ENCODE data around the gene CDC40.

Gene CDC40

GRCh38 chr6:110180228-110181008 is at the start of gene CDC40:
CDC40 (plus strand) TSS chr6:110180427; CDS start chr6:110180445, 18 bp downstream.
- DNase-seq = peak; percentile 66

DNA sequence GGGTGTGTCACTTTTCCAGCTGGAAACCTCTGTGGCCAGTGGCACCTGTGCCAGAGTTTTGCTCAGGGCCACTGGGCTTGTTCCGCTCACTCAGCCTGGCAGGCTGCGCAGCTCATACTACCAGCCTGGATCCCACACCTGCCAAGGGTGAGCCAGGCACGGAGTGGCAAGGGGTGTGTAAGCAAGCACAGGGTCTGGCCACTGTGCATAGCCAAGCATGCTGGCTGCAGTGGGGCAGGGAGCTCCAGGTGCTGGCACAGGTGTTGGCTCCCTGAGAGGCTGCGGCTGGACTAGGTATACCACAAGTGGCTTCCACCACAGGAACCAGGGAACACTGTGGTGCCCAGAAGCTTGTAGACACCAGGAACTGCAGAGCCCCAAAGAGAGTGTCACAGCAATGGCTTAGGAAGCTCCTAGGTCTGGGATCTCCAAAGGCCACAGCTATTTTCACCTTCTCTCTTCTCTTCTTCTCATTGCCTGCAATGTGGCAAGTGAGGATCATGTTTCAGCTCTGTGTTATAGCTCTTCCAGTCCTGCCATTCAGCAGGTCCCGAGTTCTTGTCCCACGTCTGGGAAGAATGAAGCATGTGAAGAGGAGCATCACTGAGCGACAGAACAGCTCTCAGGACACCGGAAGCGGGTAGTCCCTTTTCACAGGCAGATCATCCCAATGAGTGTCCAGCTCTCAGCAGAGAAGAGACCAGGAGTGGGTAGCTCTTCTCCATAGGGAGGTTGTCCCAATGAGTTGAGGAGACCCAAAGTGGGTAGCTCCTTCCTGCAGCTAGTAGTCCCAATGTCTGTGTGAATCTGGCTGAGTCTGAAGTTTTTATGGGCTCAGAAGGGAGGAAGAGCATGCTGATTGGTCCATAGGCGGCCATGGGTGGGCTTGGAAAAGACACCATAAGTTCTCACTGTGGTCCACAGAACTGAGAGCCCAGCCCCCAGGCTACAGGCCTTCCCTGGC is 42.0 kb upstream of the CDC40 start:
- DNase-seq = no peak

- DNase-seq = no peak
These were observed 41.2 kb upstream of the CDC40 start for GRCh38 chr6:110139052-110139451.

- no peak for DNase-seq
These were observed 39.6 kb upstream of the CDC40 start for GRCh38 chr6:110140650-110141049.

DNA sequence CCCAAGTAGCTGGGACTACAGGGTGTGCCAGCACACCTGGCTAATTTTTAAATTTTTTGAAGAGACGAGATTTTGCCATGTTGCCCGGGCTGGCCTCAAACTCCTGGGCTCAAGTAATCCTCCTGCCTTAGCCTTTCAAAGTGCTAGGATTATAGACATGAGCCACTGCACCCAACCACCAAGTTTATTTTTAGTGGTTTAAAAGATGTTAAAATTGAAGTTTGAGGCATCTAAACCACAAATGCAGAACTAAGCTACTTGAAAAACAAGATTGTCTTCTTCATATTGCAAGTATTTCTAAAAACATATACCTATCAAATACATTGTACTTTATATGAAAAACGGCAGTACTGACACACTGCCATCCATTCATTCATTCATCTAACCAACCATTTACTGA is 32.4 kb upstream of the CDC40 start:
- no peak for DNase-seq

- DNase-seq = no peak
These were observed 21.7 kb upstream of the CDC40 start for GRCh38 chr6:110158479-110158878.

- DNase-seq = no peak
These were observed 10.1 kb upstream of the CDC40 start for GRCh38 chr6:110170081-110170480.

DNA sequence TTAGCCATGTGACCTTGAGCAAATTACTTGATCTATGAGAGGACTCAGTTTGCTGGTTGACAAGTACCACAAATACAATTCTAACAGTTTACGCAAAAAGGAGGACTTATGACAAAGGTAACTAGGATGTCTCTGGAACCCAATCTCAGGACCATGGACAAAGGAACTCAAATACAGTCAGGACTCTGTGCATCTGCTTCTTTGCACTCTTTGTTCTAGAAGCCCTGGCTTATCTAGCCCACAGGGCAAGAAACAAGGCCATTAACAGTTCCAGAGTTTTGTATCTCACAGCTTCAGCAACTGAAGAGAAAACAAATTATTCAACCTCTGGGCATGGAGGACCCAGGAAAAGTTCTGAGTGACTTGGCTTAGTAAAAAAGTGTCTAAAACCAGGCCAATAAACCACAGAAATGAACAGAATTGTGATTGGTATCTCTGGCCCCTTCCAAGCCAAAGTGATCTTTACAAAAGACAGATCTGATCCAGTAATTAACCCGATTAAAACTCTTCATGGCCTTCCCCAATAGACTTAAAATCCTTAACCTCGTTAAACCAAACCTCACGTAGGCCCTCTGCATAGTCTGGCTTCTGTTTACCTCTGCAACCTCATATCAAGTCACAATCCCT is 6.6 kb upstream of the CDC40 start:
- no peak for DNase-seq

DNA sequence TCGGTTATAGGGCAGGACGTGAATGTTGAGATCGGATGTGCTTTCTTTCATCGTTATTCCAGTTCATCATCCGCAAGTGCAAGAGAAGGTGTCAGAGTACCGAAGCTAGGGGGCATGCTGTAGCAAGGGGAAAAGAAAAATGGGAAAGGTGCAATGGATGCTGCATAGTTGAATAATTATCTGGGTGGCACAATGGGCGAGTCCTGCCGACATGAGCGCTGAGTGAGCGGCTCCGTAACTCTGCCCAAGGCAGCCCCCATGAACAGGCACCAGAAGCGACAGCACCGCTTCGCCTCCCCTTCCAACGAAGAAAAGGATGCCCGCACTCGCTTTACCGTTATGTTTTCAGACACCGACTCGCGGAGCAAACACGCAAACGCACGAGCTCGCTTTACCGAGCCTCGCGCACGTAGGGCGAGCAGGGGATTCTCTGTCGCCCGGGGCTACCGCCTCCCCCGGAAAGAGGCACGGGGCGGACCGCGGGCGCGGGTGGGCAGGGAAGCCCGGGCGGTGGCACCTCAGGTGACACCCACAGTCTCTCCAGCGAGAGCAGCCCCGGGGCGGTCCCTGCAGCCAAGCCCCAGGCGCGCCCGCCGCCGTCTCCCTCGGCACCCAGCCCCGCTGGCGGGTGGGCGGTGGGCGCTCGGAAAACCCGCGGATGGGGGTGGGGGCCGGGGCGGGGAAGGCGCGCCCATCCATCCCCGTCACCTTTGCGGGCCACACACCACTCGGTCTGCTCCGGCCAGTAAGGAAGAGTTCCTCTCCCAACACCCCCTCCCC is 1.4 kb upstream of the CDC40 start:
- DNase-seq = peak; percentile 69

GRCh38 chr6:110179406-110180227 is 610 bp upstream of the CDC40 start, which contains the start of gene WASF1:
WASF1 (minus strand) TSS chr6:110179670; CDS start chr6:110127601, 52,069 bp downstream.
- peak; percentile 92 for DNase-seq

DNA sequence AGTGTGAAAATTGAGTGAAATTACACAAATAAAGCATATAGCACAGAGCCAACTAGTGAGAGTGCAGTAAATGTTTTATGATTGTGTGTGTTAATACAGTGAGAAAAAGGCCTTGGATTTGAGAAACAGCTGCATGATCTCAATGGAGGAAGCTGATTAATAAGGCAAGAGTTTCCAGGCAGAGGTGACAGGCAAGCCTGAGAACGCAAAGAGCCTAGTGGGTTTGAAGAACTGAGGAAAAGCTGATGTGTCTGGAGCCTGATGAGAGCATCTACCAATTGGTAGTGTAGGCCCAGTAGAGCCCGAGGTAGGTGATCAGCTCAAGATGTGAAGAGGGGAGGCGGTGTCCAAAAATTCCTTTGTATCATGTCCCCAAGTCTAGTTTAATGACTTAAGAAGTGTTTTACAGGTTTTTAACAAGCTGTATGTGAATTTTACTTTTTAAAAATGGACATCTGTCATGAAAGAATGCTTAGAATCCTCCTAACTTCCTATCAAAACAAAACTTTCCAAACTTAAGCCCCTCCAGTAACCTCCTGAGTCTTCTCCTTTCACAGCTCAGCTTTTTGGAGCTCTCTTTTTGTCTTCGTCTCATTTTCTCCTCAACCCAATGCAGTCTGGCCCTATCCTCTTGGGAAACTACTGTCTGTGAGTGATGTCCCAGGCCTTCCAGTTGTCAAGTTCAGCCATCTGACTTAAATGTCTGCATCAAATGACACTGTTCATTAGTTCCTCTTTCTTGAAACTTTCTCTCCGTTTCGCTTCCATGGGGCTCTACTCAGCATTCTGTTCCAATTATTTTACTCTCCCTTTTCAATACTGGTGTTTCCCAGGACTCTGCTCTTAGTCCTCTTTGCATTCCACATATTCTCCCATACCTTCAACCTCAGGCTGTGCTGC is 1.2 kb downstream of the CDC40 start:
- no peak for DNase-seq

GRCh38 chr6:110183292-110183885 is 3.2 kb downstream of the CDC40 start:
- DNase-seq = no peak

- DNase-seq = no peak
These were observed 5.7 kb downstream of the CDC40 start for GRCh38 chr6:110185879-110186278.

DNA sequence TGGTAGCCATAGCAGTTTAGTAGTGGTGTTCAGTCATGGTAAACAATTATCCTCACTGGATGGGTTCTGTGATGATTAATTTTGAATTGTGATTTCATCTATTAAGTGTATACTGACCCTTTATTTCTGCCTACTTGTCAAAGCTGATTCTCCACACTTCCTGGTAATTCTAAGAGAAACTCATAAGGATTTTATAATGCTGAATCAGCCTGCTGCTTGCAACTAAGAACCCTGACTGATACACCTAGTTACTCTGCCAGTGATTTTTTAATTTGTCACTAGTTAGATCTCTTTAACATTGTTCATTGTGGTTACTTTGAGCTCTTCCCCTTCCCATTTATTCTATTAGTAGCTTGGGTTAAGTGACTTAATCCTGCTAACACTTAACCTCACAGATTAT is 8.6 kb downstream of the CDC40 start:
- no peak for DNase-seq

- DNase-seq = no peak
These were observed 10.5 kb downstream of the CDC40 start for GRCh38 chr6:110190726-110191125.

- no peak for DNase-seq
These were observed 11.2 kb downstream of the CDC40 start for GRCh38 chr6:110191477-110191876.

- DNase-seq = no peak
These were observed 15.4 kb downstream of the CDC40 start for GRCh38 chr6:110195639-110196038.

GRCh38 chr6:110196874-110197273 is 16.6 kb downstream of the CDC40 start:
- no peak for DNase-seq

DNA sequence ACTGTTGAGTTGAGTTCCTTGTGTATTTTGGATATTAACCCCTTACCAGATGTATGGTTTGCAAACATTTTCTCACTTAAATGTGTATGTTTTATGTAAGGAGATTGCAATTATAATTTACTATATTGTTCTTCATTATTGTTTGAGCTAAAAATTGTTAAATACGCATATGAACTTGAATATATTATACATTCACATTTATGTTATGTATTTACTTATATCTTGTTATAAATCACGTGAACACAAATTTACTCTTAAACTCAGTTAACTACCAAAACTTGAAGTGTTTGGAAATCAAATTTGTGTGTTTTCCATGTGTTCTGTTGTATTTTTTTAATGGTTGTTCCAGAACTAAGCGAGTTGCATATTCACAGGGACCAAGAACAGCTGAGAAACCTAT is 18.3 kb downstream of the CDC40 start:
- no peak for DNase-seq

Measured in activated T-cell treated with anti-CD3 and anti-CD28 coated beads, Interleukin-2, amount 50 U/mL, for 1 hour (primary cell).